ENCODE measurements around the gene GPAT3.
"Not testable (repeated sequence)": the region's sequence is repeated elsewhere in the genome, so short reads cannot be mapped to it uniquely, and the experiment has no call there.

GPAT3 gene

DNA sequence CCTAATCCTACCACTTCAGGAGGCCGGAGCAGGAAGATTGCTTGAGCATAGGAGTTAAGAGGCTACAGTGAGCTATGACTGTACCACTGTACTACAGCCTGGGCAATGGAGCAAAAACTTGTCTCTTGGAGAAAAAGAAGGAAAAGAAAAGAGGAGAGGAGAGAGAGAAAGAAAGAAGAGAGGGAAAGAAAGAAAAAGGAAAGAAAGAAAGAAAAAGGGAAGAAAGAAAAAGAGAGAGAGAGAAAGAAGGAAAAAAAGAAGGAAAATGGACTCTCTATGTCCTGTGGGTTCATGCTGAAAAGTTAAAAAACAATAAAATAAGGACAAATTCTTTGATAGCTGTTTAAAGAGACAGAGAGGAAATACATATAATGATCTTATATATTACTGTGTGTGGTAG lies 37.7 kb upstream of the GPAT3 start:
- Histone ChIP-seq H3K4me3 (ENCODE audit: severe bottlenecking) (no peak overlapping the region), H3K27me3 (ENCODE audit: insufficient read depth, poor library complexity, severe bottlenecking) (no peaks in the 10 kb centered on the region), H3K36me3 (ENCODE audit: low read depth) (no peaks in the 10 kb centered on the region), H3K4me1 (ENCODE audit: insufficient read depth, poor library complexity, severe bottlenecking) (no peaks in the 10 kb centered on the region), H3K9me3 (ENCODE audit: severe bottlenecking) (no peaks in the 10 kb centered on the region), H3K27ac (ENCODE audit: poor library complexity, severe bottlenecking) (no peak overlapping the region)
- TF ChIP-seq CTCF (IDR thresholded peaks at IDR 0.05; ENCODE audit: poor library complexity, severe bottlenecking): no peak
- DNase-seq (ENCODE audit: low spot score) (no peak), ATAC-seq (ENCODE audit: low read depth) (no peak)

DNA sequence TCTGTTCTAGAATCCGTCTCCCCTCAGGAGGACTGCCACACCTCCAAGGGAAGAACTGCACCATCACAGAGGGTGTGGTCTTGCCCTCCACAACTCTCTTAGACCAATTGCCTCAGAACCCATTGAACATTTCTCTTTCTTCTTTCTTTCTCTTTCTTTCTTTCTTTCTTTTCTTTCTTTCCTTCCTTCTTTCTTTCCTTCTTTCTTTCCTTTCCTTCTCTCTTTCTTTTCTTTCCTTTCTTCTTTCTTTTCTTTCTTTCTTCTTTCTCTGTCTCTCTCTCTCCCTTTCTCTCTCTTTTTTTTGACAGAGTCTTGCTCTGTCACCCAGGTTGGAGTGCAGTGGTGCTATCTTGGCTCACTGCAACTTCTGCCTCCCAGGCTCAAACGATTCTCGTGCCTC lies 34.2 kb upstream of the GPAT3 start:
- not testable (repeated sequence) for H3K9me3 ChIP-seq (ENCODE audit: severe bottlenecking); ATAC-seq (ENCODE audit: low read depth); H3K4me1 ChIP-seq (ENCODE audit: insufficient read depth, poor library complexity, severe bottlenecking); DNase-seq (ENCODE audit: low spot score); H3K36me3 ChIP-seq (ENCODE audit: low read depth); H3K27ac ChIP-seq (ENCODE audit: poor library complexity, severe bottlenecking); H3K27me3 ChIP-seq (ENCODE audit: insufficient read depth, poor library complexity, severe bottlenecking); H3K4me3 ChIP-seq (ENCODE audit: severe bottlenecking)

DNA sequence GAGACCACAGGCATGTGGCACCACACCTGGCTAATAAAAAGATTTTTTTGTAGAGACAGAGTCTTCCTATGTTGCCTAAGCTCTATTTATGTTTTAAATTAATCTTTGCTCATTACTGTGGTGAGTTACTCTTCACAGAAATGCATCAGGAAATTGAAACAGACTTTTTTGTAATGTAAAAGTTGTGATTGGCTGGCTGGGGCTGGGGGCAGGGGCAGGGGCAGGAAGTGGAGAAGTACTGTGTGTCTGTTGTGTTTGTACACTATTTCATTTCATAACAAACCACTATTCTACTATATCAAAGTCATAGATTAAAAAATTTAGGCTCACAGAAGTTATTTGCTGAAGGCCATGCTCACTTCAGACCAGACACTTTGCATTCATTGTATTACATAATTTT lies 31.9 kb upstream of the GPAT3 start:
- Histone ChIP-seq H3K4me1 (ENCODE audit: insufficient read depth, poor library complexity, severe bottlenecking) (no peaks in the 10 kb centered on the region), H3K27ac (ENCODE audit: poor library complexity, severe bottlenecking) (no peak overlapping the region), H3K4me3 (ENCODE audit: severe bottlenecking) (no peak overlapping the region), H3K36me3 (ENCODE audit: low read depth) (no peaks in the 10 kb centered on the region), H3K27me3 (ENCODE audit: insufficient read depth, poor library complexity, severe bottlenecking) (no peaks in the 10 kb centered on the region), H3K9me3 (ENCODE audit: severe bottlenecking) (no peaks in the 10 kb centered on the region)
- TF ChIP-seq CTCF (IDR thresholded peaks at IDR 0.05; ENCODE audit: poor library complexity, severe bottlenecking): no peak
- ATAC-seq (ENCODE audit: low read depth): no peak
- DNase-seq (ENCODE audit: low spot score): no peak

- Histone ChIP-seq H3K27ac (ENCODE audit: poor library complexity, severe bottlenecking) (no peak overlapping the region), H3K4me1 (ENCODE audit: insufficient read depth, poor library complexity, severe bottlenecking) (no peaks in the 10 kb centered on the region), H3K9me3 (ENCODE audit: severe bottlenecking) (no peaks in the 10 kb centered on the region), H3K27me3 (ENCODE audit: insufficient read depth, poor library complexity, severe bottlenecking) (no peaks in the 10 kb centered on the region), H3K4me3 (ENCODE audit: severe bottlenecking) (no peak overlapping the region), H3K36me3 (ENCODE audit: low read depth) (no peaks in the 10 kb centered on the region)
- no peak for TF ChIP-seq CTCF (IDR thresholded peaks at IDR 0.05; ENCODE audit: poor library complexity, severe bottlenecking)
- DNase-seq (ENCODE audit: low spot score) (no peak), ATAC-seq (ENCODE audit: low read depth) (no peak)
Observed at GRCh38 chr4:83504503-83504902, 31.4 kb upstream of the GPAT3 start.

GRCh38 chr4:83504996-83505395 lies 30.9 kb upstream of the GPAT3 start:
- no peak for DNase-seq (ENCODE audit: low spot score)

More at GRCh38 chr4:83504996-83505395, 30.9 kb upstream of the GPAT3 start:
- no peak overlapping the region for H3K27ac ChIP-seq (ENCODE audit: poor library complexity, severe bottlenecking)
- H3K27me3 ChIP-seq (ENCODE audit: insufficient read depth, poor library complexity, severe bottlenecking): no peaks in the 10 kb centered on the region
- H3K4me3 ChIP-seq (ENCODE audit: severe bottlenecking): no peak overlapping the region
- H3K9me3 ChIP-seq (ENCODE audit: severe bottlenecking): no peaks in the 10 kb centered on the region
- TF ChIP-seq CTCF (IDR thresholded peaks at IDR 0.05; ENCODE audit: poor library complexity, severe bottlenecking): no peak
- no peaks in the 10 kb centered on the region for H3K4me1 ChIP-seq (ENCODE audit: insufficient read depth, poor library complexity, severe bottlenecking)
- no peaks in the 10 kb centered on the region for H3K36me3 ChIP-seq (ENCODE audit: low read depth)
- no peak for ATAC-seq (ENCODE audit: low read depth)
